Endodermal cell (in vitro differentiated cells): ENCODE results near the gene GOSR2. TPM values are rescaled to one million over a fixed set of nuclear protein-coding genes. Genes with fewer than 3 reads are reported as not detected.

Experiments
- DNase-seq: peaks from one replicate; pipeline ENCODE4 v3.0.0-alpha.2; 2017
- H3K27ac ChIP-seq: 2 replicates; pipeline ENCODE4 v1.5.1; 2013; ENCODE audit warnings: mild to moderate bottlenecking, low read depth, low read length, moderate library complexity
- H3K27me3 ChIP-seq: 2 replicates; pipeline ENCODE4 v1.6.1; 2013; ENCODE audit warnings: mild to moderate bottlenecking, low read length, moderate library complexity; ENCODE audit not compliant: insufficient read depth, control insufficient read depth, poor library complexity, severe bottlenecking
- H3K36me3 ChIP-seq: 2 replicates; pipeline ENCODE4 v1.7.0; 2013; ENCODE audit warnings: mild to moderate bottlenecking, low read length, moderate library complexity; ENCODE audit not compliant: control insufficient read depth, insufficient read depth
- H3K4me1 ChIP-seq: one replicate; pipeline ENCODE4 v1.7.0; 2013; ENCODE audit warnings: low read length; ENCODE audit not compliant: control insufficient read depth, insufficient read depth
- H3K4me3 ChIP-seq: 2 replicates; pipeline ENCODE4 v1.5.1; 2013; ENCODE audit warnings: mild to moderate bottlenecking, low read length, moderate library complexity
- H3K9ac ChIP-seq: 2 replicates; pipeline ENCODE4 v1.6.1; 2013; ENCODE audit warnings: mild to moderate bottlenecking, low read length, moderate library complexity; ENCODE audit not compliant: poor library complexity, severe bottlenecking; ENCODE audit errors: extremely low read depth
- H3K9me3 ChIP-seq: 2 replicates; pipeline ENCODE4 v1.6.1; 2013; ENCODE audit warnings: mild to moderate bottlenecking, low read length, moderate library complexity; ENCODE audit not compliant: control insufficient read depth
- H3K27ac Mint-ChIP-seq: 2 replicates; pipeline ENCODE4 v1.8.0; 2020; ENCODE audit warnings: mixed read lengths
- H3K27me3 Mint-ChIP-seq: 2 replicates; pipeline ENCODE4 v1.8.0; 2021; ENCODE audit warnings: mild to moderate bottlenecking, mixed read lengths; ENCODE audit not compliant: insufficient read depth
- H3K36me3 Mint-ChIP-seq: 2 replicates; pipeline ENCODE4 v1.8.0; 2020; ENCODE audit warnings: low read depth, mixed read lengths
- H3K4me1 Mint-ChIP-seq: 2 replicates; pipeline ENCODE4 v1.8.0; 2020; ENCODE audit warnings: mixed read lengths
- H3K4me3 Mint-ChIP-seq: 2 replicates; pipeline ENCODE4 v1.8.0; 2020; ENCODE audit warnings: mild to moderate bottlenecking, moderate library complexity, mixed read lengths
- H3K9me3 Mint-ChIP-seq: 2 replicates; pipeline ENCODE4 v1.8.0; 2020; ENCODE audit warnings: mild to moderate bottlenecking, mixed read lengths
- WGBS, 2 experiments: methylation state at CpG; one replicate each; pipeline versions ENCODE4 v1.1.5 to v1.1.7; 2013; ENCODE audit warnings: missing lambda C conversion rate in 2 of 2, mixed read lengths in 1 of 2; ENCODE audit not compliant: insufficient coverage in 1 of 2, insufficient read length in 1 of 2; 5-methylcytosine and 5-hydroxymethylcytosine counted together
- total RNA-seq, 2 donors: library from RNA; stranded (reverse); fragmentation: NEBNext Ultra II Directional in 1 of 2; extraction: Animal tissue kit (Norgen Biotek cat#: 25700) in 1 of 2; gene quantifications; 2 replicates in 1 of 2; 3 replicates in 1 of 2; pipeline ENCODE4 v1.2.1, GENCODE V29; 2021
- TF ChIP-seq, protein P1 (sequence below): fragments of 200-600 bp; sonication (generic); conservative IDR thresholded peaks from 2 replicates; pipeline ENCODE4 v1.5.0; 2021; ENCODE audit warnings: antibody characterized with exemption, mild to moderate bottlenecking

Gene GOSR2
- total RNA-seq, 2 donors from 2014 or later, result 51.9 to 65.5 TPM

GRCh38 chr17:46958041-46958591 is 35.2 kb downstream of the GOSR2 start:
- Mint-ChIP-seq H3K9me3 (peaks cover 8% of the 10 kb centered on the region), H3K27ac (no peak overlapping the region), H3K4me1 (no peaks in the 10 kb centered on the region), H3K4me3 (no peak overlapping the region), H3K27me3 (peaks cover 92% of the 10 kb centered on the region), H3K36me3 (peaks cover 12% of the 10 kb centered on the region)
- DNase-seq, result no peak
- no peak overlapping the region for H3K27ac ChIP-seq
- no peaks in the 10 kb centered on the region for H3K36me3 ChIP-seq
- H3K4me1 ChIP-seq, result no peaks in the 10 kb centered on the region
- TF ChIP-seq, protein P1, sequence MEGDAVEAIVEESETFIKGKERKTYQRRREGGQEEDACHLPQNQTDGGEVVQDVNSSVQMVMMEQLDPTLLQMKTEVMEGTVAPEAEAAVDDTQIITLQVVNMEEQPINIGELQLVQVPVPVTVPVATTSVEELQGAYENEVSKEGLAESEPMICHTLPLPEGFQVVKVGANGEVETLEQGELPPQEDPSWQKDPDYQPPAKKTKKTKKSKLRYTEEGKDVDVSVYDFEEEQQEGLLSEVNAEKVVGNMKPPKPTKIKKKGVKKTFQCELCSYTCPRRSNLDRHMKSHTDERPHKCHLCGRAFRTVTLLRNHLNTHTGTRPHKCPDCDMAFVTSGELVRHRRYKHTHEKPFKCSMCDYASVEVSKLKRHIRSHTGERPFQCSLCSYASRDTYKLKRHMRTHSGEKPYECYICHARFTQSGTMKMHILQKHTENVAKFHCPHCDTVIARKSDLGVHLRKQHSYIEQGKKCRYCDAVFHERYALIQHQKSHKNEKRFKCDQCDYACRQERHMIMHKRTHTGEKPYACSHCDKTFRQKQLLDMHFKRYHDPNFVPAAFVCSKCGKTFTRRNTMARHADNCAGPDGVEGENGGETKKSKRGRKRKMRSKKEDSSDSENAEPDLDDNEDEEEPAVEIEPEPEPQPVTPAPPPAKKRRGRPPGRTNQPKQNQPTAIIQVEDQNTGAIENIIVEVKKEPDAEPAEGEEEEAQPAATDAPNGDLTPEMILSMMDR, result no peak
- H3K27me3 ChIP-seq, result peaks cover 30% of the 10 kb centered on the region
- no peak overlapping the region for H3K4me3 ChIP-seq
- peaks cover 12% of the 10 kb centered on the region for H3K9me3 ChIP-seq
- 48 to 71% methylated on average over 5 to 8 of the region's 8 CpGs for WGBS, 2 experiments
- no peak overlapping the region for H3K9ac ChIP-seq

- TF ChIP-seq, protein P1, result no peak
- Mint-ChIP-seq H3K4me1 (no peaks in the 10 kb centered on the region), H3K9me3 (peaks cover 2% of the 10 kb centered on the region), H3K36me3 (peaks cover 9% of the 10 kb centered on the region), H3K27me3 (peaks cover 83% of the 10 kb centered on the region), H3K27ac (no peak overlapping the region), H3K4me3 (no peak overlapping the region)
- Histone ChIP-seq H3K9ac (no peak overlapping the region), H3K27ac (no peak overlapping the region), H3K36me3 (no peaks in the 10 kb centered on the region), H3K4me3 (no peak overlapping the region), H3K9me3 (peaks cover 12% of the 10 kb centered on the region), H3K27me3 (peaks cover 33% of the 10 kb centered on the region), H3K4me1 (no peaks in the 10 kb centered on the region)
- no peak for DNase-seq
- WGBS, 2 experiments, result 33 to 44% methylated on average over 2 of the region's 2 CpGs
Observed at GRCh38 chr17:46960152-46960551, 37.2 kb downstream of the GOSR2 start.

- Mint-ChIP-seq H3K27ac (no peak overlapping the region), H3K4me1 (no peaks in the 10 kb centered on the region), H3K36me3 (peaks cover 4% of the 10 kb centered on the region), H3K27me3 (peaks cover 79% of the 10 kb centered on the region), H3K4me3 (no peak overlapping the region), H3K9me3 (peaks cover 2% of the 10 kb centered on the region)
- Histone ChIP-seq H3K27ac (no peak overlapping the region), H3K4me3 (no peak overlapping the region), H3K27me3 (peaks cover 23% of the 10 kb centered on the region), H3K9ac (no peak overlapping the region), H3K9me3 (peaks cover 12% of the 10 kb centered on the region), H3K36me3 (no peaks in the 10 kb centered on the region), H3K4me1 (no peaks in the 10 kb centered on the region)
- TF ChIP-seq, protein P1, result no peak
- WGBS, 2 experiments, result 22 to 26% methylated on average over 1 of the region's 1 CpG
- no peak for DNase-seq
Observed at GRCh38 chr17:46962374-46962790, 39.4 kb downstream of the GOSR2 start.
